ENCODE results near the gene SLC39A9.
A peak's percentile ranks its signal among the peaks of the same experiment; 100 is the strongest.
"Not testable (repeated sequence)": the region's sequence is repeated elsewhere in the genome, so short reads cannot be mapped to it uniquely, and the experiment has no call there.

Gene SLC39A9

GRCh38 chr14:69427596-69427995 is 29.1 kb downstream of the SLC39A9 start:
- no peak for DNase-seq (ENCODE audit: low spot score)

DNA sequence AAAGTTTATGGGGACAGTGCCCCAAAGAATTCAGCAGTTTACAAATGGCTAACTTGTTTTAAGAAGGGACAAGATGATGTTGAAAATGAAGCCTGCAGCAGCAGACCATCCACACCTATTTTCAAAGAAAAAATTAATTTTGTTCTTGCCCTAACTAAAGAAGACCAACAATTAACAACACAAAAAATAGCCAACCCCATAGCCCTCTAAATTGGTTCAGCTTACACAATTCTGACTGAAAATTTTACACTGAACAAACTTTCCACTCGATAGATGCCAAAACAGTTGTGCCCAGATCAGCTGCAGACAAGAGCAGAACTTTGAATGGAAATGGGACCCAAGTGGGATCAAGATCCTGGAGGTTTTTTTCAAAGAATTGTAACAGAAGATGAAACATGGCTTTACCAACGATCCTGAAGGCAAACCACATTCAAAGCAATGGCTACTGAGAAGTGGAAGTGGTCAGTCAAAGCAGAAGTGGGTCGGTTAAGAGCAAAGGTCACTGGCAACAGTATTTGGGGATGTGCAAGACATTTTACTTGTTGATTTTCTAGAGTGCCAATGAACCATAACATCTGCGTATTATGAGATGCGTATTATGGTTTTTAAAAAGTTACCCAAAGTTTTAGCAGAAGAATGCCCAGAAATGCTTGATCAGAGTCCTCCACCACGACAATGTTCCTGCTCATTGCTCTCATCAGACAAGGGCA is 30.0 kb downstream of the SLC39A9 start:
- DNase-seq (ENCODE audit: low spot score): no peak

DNA sequence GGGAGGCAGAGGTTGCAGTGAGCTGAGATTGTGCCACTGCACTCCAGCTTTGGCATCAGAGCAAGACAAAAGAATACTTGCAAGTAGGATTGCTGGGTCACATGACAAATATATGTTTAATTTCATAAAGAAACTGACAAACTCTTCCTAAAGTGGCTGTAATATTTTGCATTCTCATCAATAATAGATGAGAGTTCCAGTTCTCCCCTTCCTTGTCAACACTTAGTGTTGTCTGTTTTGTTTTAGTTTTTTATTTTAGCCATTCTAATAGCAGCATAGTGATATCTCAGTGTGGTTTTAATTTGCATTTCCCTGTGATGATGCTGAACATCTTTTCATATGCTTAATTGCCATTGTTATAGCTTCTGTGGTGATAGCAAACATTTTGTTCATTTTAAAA is 31.2 kb downstream of the SLC39A9 start:
- DNase-seq (ENCODE audit: low spot score): no peak

GRCh38 chr14:69430306-69430939 is 31.9 kb downstream of the SLC39A9 start:
- DNase-seq (ENCODE audit: low spot score): no peak

GRCh38 chr14:69432364-69432763 is 33.9 kb downstream of the SLC39A9 start:
- no peak for DNase-seq (ENCODE audit: low spot score)

DNA sequence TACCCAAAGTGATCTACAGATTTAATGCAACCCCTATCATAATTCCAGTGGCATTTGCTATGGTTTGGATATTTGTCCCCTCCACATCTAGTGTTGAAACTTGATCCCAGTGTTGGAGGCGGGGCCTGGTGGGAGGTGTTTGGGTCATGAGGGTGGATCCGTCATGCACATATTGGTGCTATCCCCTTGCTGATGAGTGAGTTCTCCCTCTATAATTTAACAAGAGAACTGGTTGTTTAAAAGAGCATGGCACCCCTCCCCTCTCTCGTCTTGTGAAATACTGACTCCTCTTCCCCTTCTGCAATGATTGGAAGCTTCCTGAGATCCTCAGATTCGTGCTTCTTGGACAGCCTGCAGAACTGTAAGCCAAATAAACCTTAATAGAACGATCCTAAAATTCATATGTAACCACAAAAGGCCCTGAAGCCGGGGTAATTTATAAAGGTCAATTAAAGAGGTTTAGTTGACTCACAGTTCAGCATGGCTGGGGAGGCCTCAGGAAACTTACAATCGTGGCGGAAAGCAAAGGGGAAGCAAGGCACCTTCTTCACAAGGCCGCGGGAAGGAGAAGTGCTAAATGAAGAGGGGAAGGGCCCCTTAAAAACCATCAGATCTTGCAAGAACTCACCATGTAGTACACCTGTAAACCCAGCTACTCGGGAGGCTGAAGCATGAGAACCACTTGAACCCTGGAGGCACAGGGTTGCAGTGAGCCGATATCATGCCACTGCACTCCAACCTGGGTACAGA is 41.2 kb downstream of the SLC39A9 start:
- DNase-seq (ENCODE audit: low spot score): no peak

DNA sequence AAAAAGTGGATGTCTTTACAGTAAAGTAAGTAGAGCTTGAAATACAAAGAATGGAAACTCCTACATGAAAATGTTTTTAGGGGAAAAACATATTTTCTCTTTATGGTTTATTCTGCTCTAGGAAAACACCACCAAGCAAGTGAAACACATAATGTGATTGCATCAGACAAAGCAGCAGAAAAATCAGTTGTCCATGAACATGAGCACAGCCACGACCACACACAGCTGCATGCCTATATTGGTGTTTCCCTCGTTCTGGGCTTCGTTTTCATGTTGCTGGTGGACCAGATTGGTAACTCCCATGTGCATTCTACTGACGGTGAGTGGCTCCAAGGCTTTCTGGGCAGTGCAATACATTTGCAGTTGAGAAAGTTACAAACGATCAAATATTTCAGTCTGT is 43.5 kb downstream of the SLC39A9 start:
- no peak for DNase-seq (ENCODE audit: low spot score)

DNA sequence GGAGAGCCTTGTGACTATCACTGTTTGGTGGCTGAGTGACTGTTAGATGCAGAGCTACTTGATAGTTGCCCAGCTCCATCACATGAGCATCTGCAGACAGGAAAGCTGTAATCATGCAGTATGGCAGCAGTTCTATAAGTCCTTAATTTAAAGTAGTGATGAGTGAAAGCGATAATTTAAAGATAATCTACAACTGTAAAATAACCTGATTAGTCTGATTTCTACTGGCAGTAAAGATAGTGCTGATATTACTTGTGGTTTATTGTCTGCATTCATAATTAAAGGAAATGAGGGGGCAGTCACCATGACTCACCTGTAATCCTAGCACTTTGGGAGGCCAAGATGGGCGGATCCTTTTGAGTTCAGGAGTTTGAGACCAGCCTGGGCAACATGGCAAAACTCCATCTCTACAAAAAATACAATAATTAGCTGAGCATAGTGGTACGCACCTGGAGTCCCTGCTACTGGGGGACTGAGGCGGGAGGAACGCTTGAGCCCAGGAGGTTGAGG is 44.9 kb downstream of the SLC39A9 start:
- DNase-seq (ENCODE audit: low spot score): no peak

- DNase-seq (ENCODE audit: low spot score): no peak
These were observed 50.7 kb downstream of the SLC39A9 start for GRCh38 chr14:69449216-69449615.

DNA sequence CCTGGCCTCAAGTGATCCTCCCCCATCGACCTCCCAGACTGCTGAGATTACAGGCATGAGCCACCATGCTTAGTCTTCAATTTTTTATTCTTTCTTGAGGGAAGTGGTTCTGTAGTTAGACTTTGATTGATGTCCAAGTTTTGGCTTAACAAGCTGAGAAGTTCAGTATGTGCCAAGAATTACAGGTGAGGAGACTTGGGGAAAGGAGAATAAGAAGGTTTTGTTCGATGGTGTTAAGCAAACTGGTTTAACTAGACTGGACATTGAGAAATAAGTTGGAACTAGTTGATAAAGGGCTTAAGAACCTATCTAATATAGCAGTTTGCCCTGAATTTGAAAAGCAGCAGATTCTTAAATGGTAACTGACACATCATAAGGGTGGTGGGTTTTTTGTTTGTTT is 53.4 kb downstream of the SLC39A9 start:
- no peak for DNase-seq (ENCODE audit: low spot score)

DNA sequence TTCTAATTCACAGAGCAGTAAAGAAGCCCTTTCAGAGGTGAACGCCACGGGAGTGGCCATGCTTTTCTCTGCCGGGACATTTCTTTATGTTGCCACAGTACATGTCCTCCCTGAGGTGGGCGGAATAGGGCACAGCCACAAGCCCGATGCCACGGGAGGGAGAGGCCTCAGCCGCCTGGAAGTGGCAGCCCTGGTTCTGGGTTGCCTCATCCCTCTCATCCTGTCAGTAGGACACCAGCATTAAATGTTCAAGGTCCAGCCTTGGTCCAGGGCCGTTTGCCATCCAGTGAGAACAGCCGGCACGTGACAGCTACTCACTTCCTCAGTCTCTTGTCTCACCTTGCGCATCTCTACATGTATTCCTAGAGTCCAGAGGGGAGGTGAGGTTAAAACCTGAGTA is 59.9 kb downstream of the SLC39A9 start:
- no peak for DNase-seq (ENCODE audit: low spot score)

GRCh38 chr14:69459122-69459521 is 60.6 kb downstream of the SLC39A9 start:
- no peak for DNase-seq (ENCODE audit: low spot score)

- peak; percentile 61 for DNase-seq (ENCODE audit: low spot score)
These were observed 61.7 kb downstream of the SLC39A9 start for GRCh38 chr14:69460093-69460701.

- DNase-seq (ENCODE audit: low spot score): no peak
These were observed 65.9 kb downstream of the SLC39A9 start for GRCh38 chr14:69464379-69464778.

DNA sequence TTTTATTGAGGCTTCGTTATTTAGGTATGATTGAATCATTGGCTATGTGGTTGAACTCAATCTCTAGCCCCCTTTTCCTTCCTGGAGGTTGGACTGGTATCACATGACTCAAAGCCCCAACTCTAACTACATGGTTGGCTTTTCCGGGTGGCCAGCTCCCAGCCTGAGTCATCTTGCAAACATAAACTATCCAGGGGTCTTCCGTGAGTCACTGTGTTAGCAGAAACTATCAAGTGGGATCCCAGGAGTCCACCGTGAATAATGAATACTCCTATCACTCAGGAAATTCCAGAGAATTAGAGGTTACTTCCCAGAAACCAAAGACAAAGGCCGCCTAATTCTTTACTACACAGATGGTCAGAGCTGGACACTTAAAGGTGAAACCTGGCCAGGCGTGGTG is 66.3 kb downstream of the SLC39A9 start:
- no peak for DNase-seq (ENCODE audit: low spot score)

GRCh38 chr14:69468949-69469348 is 70.5 kb downstream of the SLC39A9 start:
- DNase-seq (ENCODE audit: low spot score): no peak

- no peak for DNase-seq (ENCODE audit: low spot score)
These were observed 72.9 kb downstream of the SLC39A9 start for GRCh38 chr14:69471436-69471835.

GRCh38 chr14:69471916-69472315 is 73.4 kb downstream of the SLC39A9 start:
- DNase-seq (ENCODE audit: low spot score): peak; percentile 28

GRCh38 chr14:69473260-69473659 is 74.8 kb downstream of the SLC39A9 start:
- DNase-seq (ENCODE audit: low spot score): no peak

GRCh38 chr14:69473946-69474345 is 75.5 kb downstream of the SLC39A9 start:
- no peak for DNase-seq (ENCODE audit: low spot score)

- peak; percentile 41 for DNase-seq (ENCODE audit: low spot score)
These were observed 76.8 kb downstream of the SLC39A9 start for GRCh38 chr14:69475194-69475818.

- DNase-seq (ENCODE audit: low spot score): not testable (repeated sequence)
These were observed 78.4 kb downstream of the SLC39A9 start for GRCh38 chr14:69476824-69477450.

Data from activated CD4-positive, alpha-beta T cell treated with anti-CD3 and anti-CD28 coated beads, Interleukin-2, Interleukin-4, amounts not matched to agents 100 ng/mL and 50 ng/mL, durations not matched to agents 16 hours and 8 hours (primary cell).